Adipocyte (in vitro differentiated cells): ENCODE results near the gene CRB2.

Experiments used
- DNase-seq: peaks from one replicate; pipeline ENCODE4 v3.0.0-alpha.2; 2015; ENCODE audit warnings: low read depth
- H3K27me3 ChIP-seq: replicated peaks from 2 replicates; pipeline ENCODE4 v1.7.0; 2013; ENCODE audit warnings: mild to moderate bottlenecking, low read length, moderate library complexity; ENCODE audit not compliant: control insufficient read depth, insufficient read depth
- H3K36me3 ChIP-seq: 2 replicates; pipeline ENCODE4 v1.7.0; 2013; ENCODE audit warnings: low read length, mild to moderate bottlenecking, moderate library complexity; ENCODE audit not compliant: control insufficient read depth, insufficient read depth, severe bottlenecking
- H3K4me1 ChIP-seq: 2 replicates; pipeline ENCODE4 v1.7.0; 2013; ENCODE audit warnings: mild to moderate bottlenecking, low read length, moderate library complexity; ENCODE audit not compliant: control insufficient read depth, insufficient read depth
- H3K4me3 ChIP-seq: 2 replicates; pipeline ENCODE4 v1.7.0; 2013; ENCODE audit warnings: mild to moderate bottlenecking, low read length, moderate library complexity
- H3K9ac ChIP-seq: 2 replicates; pipeline ENCODE4 v1.7.0; 2013; ENCODE audit warnings: mild to moderate bottlenecking, low read length, moderate library complexity
- H3K9me3 ChIP-seq: 2 replicates; pipeline ENCODE4 v1.7.0; 2013; ENCODE audit warnings: mild to moderate bottlenecking, low read length, moderate library complexity; ENCODE audit not compliant: control insufficient read depth

CRB2 gene

GRCh38 chr9:123370108-123370507 lies 14.1 kb downstream of the CRB2 start:
- H3K9ac ChIP-seq, result no peak overlapping the region
- H3K4me3 ChIP-seq, result no peak overlapping the region
- no peak for DNase-seq
- peaks cover 34% of the 10 kb centered on the region for H3K27me3 ChIP-seq
- no peaks in the 10 kb centered on the region for H3K9me3 ChIP-seq
- H3K4me1 ChIP-seq, result no peaks in the 10 kb centered on the region
- H3K36me3 ChIP-seq, result no peaks in the 10 kb centered on the region

GRCh38 chr9:123370526-123371227 lies 14.7 kb downstream of the CRB2 start:
- Histone ChIP-seq H3K9me3 (no peaks in the 10 kb centered on the region), H3K4me3 (no peak overlapping the region), H3K27me3 (peaks cover 34% of the 10 kb centered on the region), H3K4me1 (no peaks in the 10 kb centered on the region), H3K36me3 (no peaks in the 10 kb centered on the region), H3K9ac (no peak overlapping the region)
- DNase-seq, result no peak

- Histone ChIP-seq H3K27me3 (peaks cover 34% of the 10 kb centered on the region), H3K36me3 (no peaks in the 10 kb centered on the region), H3K4me1 (no peaks in the 10 kb centered on the region), H3K4me3 (no peak overlapping the region), H3K9ac (no peak overlapping the region), H3K9me3 (no peaks in the 10 kb centered on the region)
- no peak for DNase-seq
Observed at GRCh38 chr9:123371228-123371584, 15.2 kb downstream of the CRB2 start.

- no peak for DNase-seq
- Histone ChIP-seq H3K4me1 (no peaks in the 10 kb centered on the region), H3K4me3 (no peak overlapping the region), H3K36me3 (no peaks in the 10 kb centered on the region), H3K9ac (no peak overlapping the region), H3K9me3 (no peaks in the 10 kb centered on the region), H3K27me3 (peaks cover 36% of the 10 kb centered on the region)
Observed at GRCh38 chr9:123371805-123372590, 16.0 kb downstream of the CRB2 start.

- H3K27me3 ChIP-seq, result peaks cover 46% of the 10 kb centered on the region
- no peak overlapping the region for H3K9ac ChIP-seq
- no peak overlapping the region for H3K4me3 ChIP-seq
- H3K9me3 ChIP-seq, result no peaks in the 10 kb centered on the region
- no peaks in the 10 kb centered on the region for H3K36me3 ChIP-seq
- H3K4me1 ChIP-seq, result no peaks in the 10 kb centered on the region
- DNase-seq, result no peak
Observed at GRCh38 chr9:123372766-123373446, 16.9 kb downstream of the CRB2 start.

GRCh38 chr9:123373447-123373923 lies 17.5 kb downstream of the CRB2 start:
- DNase-seq, result no peak
- Histone ChIP-seq H3K36me3 (no peaks in the 10 kb centered on the region), H3K9me3 (no peaks in the 10 kb centered on the region), H3K9ac (no peak overlapping the region), H3K4me3 (no peak overlapping the region), H3K4me1 (no peaks in the 10 kb centered on the region), H3K27me3 (peaks cover 51% of the 10 kb centered on the region)

GRCh38 chr9:123373946-123374345 lies 17.9 kb downstream of the CRB2 start:
- H3K36me3 ChIP-seq, result no peaks in the 10 kb centered on the region
- no peak for DNase-seq

GRCh38 chr9:123375469-123376132 lies 19.6 kb downstream of the CRB2 start:
- Histone ChIP-seq H3K4me3 (no peak overlapping the region), H3K9ac (no peak overlapping the region), H3K4me1 (no peaks in the 10 kb centered on the region), H3K36me3 (no peaks in the 10 kb centered on the region), H3K27me3 (peaks cover 47% of the 10 kb centered on the region), H3K9me3 (no peaks in the 10 kb centered on the region)
- DNase-seq, result no peak

More at GRCh38 chr9:123373946-123374345, 17.9 kb downstream of the CRB2 start:
- Histone ChIP-seq H3K4me1 (no peaks in the 10 kb centered on the region), H3K4me3 (no peak overlapping the region), H3K9ac (no peak overlapping the region), H3K27me3 (peaks cover 51% of the 10 kb centered on the region), H3K9me3 (no peaks in the 10 kb centered on the region)

- H3K4me1 ChIP-seq, result no peaks in the 10 kb centered on the region
Observed at GRCh38 chr9:123376218-123377071, 20.4 kb downstream of the CRB2 start.

GRCh38 chr9:123377211-123377971 lies 21.4 kb downstream of the CRB2 start:
- no peak for DNase-seq
- H3K9me3 ChIP-seq, result no peaks in the 10 kb centered on the region
- no peaks in the 10 kb centered on the region for H3K36me3 ChIP-seq
- no peak overlapping the region for H3K4me3 ChIP-seq
- H3K27me3 ChIP-seq, result peaks cover 30% of the 10 kb centered on the region
- no peak overlapping the region for H3K9ac ChIP-seq
- no peaks in the 10 kb centered on the region for H3K4me1 ChIP-seq

More at GRCh38 chr9:123376218-123377071, 20.4 kb downstream of the CRB2 start:
- Histone ChIP-seq H3K27me3 (peaks cover 39% of the 10 kb centered on the region), H3K9ac (no peak overlapping the region), H3K36me3 (no peaks in the 10 kb centered on the region), H3K4me3 (no peak overlapping the region), H3K9me3 (no peaks in the 10 kb centered on the region)
- DNase-seq, result no peak
